ENCODE results near the gene S100A3. TPM values are rescaled to one million over a fixed set of nuclear protein-coding genes. Genes with fewer than 3 reads are reported as not detected.

S100A3 gene
- total and polyA plus RNA-seq, 2 of the 8 experiments (the other 6 are each of a cell fraction or from before 2014, with no cell fraction given): 0.26 to 0.47 TPM

GRCh38 chr1:153498746-153499145, 50.3 kb downstream of the S100A3 start (continued):
- no peak for TF ChIP-seq SAP30 (IDR thresholded peaks at IDR 0.05; ENCODE audit: insufficient read depth, insufficient replicate concordance, low read length)
- no peak for TF ChIP-seq SRF (IDR thresholded peaks at IDR 0.05; ENCODE audit: low read depth, low read length)

Other genes starting within 250 kb of the S100A3 start
- not detected in 2 replicates for gene PGLYRP3, start 236.3 kb downstream of the S100A3 start, total RNA-seq (2021; fragmentation: NEBNext Ultra II Directional; extraction: Animal tissue kit (Norgen Biotek cat#: 25700))
- gene PGLYRP3, start 236.3 kb downstream of the S100A3 start, polyA plus RNA-seq (2011; rRNA removed): not detected in 2 replicates
- not detected in 2 replicates for gene PGLYRP4, start 200.4 kb downstream of the S100A3 start, total RNA-seq (2021; fragmentation: NEBNext Ultra II Directional; extraction: Animal tissue kit (Norgen Biotek cat#: 25700))
- gene PGLYRP4, start 200.4 kb downstream of the S100A3 start, polyA plus RNA-seq (2011; rRNA removed): not detected in 2 replicates
- not detected in 2 replicates for gene S100A9, start 191.4 kb downstream of the S100A3 start, total RNA-seq (2021; fragmentation: NEBNext Ultra II Directional; extraction: Animal tissue kit (Norgen Biotek cat#: 25700))
- gene S100A9, start 191.4 kb downstream of the S100A3 start, polyA plus RNA-seq (2011; rRNA removed): not detected in 2 replicates
- gene S100A12, start 173.6 kb downstream of the S100A3 start, total RNA-seq (2021; fragmentation: NEBNext Ultra II Directional; extraction: Animal tissue kit (Norgen Biotek cat#: 25700)): not detected in 2 replicates
- gene S100A12, start 173.6 kb downstream of the S100A3 start, polyA plus RNA-seq (2011; rRNA removed): not detected in 2 replicates
- not detected in 2 replicates for gene S100A8, start 158.2 kb downstream of the S100A3 start, total RNA-seq (2021; fragmentation: NEBNext Ultra II Directional; extraction: Animal tissue kit (Norgen Biotek cat#: 25700))
- not detected in 2 replicates for gene S100A8, start 158.2 kb downstream of the S100A3 start, polyA plus RNA-seq (2011; rRNA removed)
- gene S100A7A, start 132.7 kb downstream of the S100A3 start, total RNA-seq (2021; fragmentation: NEBNext Ultra II Directional; extraction: Animal tissue kit (Norgen Biotek cat#: 25700)): not detected in 2 replicates
- not detected in 2 replicates for gene S100A7A, start 132.7 kb downstream of the S100A3 start, polyA plus RNA-seq (2011; rRNA removed)
- not detected in 2 replicates for gene S100A7, start 88.6 kb downstream of the S100A3 start, total RNA-seq (2021; fragmentation: NEBNext Ultra II Directional; extraction: Animal tissue kit (Norgen Biotek cat#: 25700))
- not detected in 2 replicates for gene S100A7, start 88.6 kb downstream of the S100A3 start, polyA plus RNA-seq (2011; rRNA removed)
- 11.1 and 11.5 TPM in 2 replicates for gene S100A6, start 13.3 kb downstream of the S100A3 start, total RNA-seq (2021; fragmentation: NEBNext Ultra II Directional; extraction: Animal tissue kit (Norgen Biotek cat#: 25700))
- gene S100A6, start 13.3 kb downstream of the S100A3 start, polyA plus RNA-seq (2011; rRNA removed): 45.8 and 63.0 TPM in 2 replicates
- not detected in 2 replicates for gene S100A5, start 8.3 kb downstream of the S100A3 start, total RNA-seq (2021; fragmentation: NEBNext Ultra II Directional; extraction: Animal tissue kit (Norgen Biotek cat#: 25700))
- gene S100A5, start 8.3 kb downstream of the S100A3 start, polyA plus RNA-seq (2011; rRNA removed): not detected in 2 replicates
- 36.3 and 39.6 TPM in 2 replicates for gene S100A4, start 3.5 kb downstream of the S100A3 start, total RNA-seq (2021; fragmentation: NEBNext Ultra II Directional; extraction: Animal tissue kit (Norgen Biotek cat#: 25700))
- gene S100A4, start 3.5 kb downstream of the S100A3 start, polyA plus RNA-seq (2011; rRNA removed): 43.3 and 85.4 TPM in 2 replicates
- gene S100A2, start 16.6 kb upstream of the S100A3 start, total RNA-seq (2021; fragmentation: NEBNext Ultra II Directional; extraction: Animal tissue kit (Norgen Biotek cat#: 25700)): 2.0 TPM in 1 of 2 replicates, not detected in the other
- 0.71 and 0.86 TPM in 2 replicates for gene S100A2, start 16.6 kb upstream of the S100A3 start, polyA plus RNA-seq (2011; rRNA removed)
- gene S100A16, start 63.9 kb upstream of the S100A3 start, total RNA-seq (2021; fragmentation: NEBNext Ultra II Directional; extraction: Animal tissue kit (Norgen Biotek cat#: 25700)): 14.7 and 14.9 TPM in 2 replicates
- gene S100A16, start 63.9 kb upstream of the S100A3 start, polyA plus RNA-seq (2011; rRNA removed): 51.7 and 61.4 TPM in 2 replicates
- 1.4 and 1.5 TPM in 2 replicates for gene S100A14, start 67.1 kb upstream of the S100A3 start, total RNA-seq (2021; fragmentation: NEBNext Ultra II Directional; extraction: Animal tissue kit (Norgen Biotek cat#: 25700))
- 3.7 and 5.3 TPM in 2 replicates for gene S100A14, start 67.1 kb upstream of the S100A3 start, polyA plus RNA-seq (2011; rRNA removed)
- gene S100A13, start 78.2 kb upstream of the S100A3 start, total RNA-seq (2021; fragmentation: NEBNext Ultra II Directional; extraction: Animal tissue kit (Norgen Biotek cat#: 25700)): 63.6 and 65.3 TPM in 2 replicates
- gene S100A13, start 78.2 kb upstream of the S100A3 start, polyA plus RNA-seq (2011; rRNA removed): 79.0 and 127 TPM in 2 replicates
- not detected in 2 replicates for gene S100A1, start 79.2 kb upstream of the S100A3 start, total RNA-seq (2021; fragmentation: NEBNext Ultra II Directional; extraction: Animal tissue kit (Norgen Biotek cat#: 25700))
- 1.1 and 2.0 TPM in 2 replicates for gene S100A1, start 79.2 kb upstream of the S100A3 start, polyA plus RNA-seq (2011; rRNA removed)
- gene CHTOP, start 84.8 kb upstream of the S100A3 start, total RNA-seq (2021; fragmentation: NEBNext Ultra II Directional; extraction: Animal tissue kit (Norgen Biotek cat#: 25700)): 103 and 104 TPM in 2 replicates
- 73.6 and 84.6 TPM in 2 replicates for gene CHTOP, start 84.8 kb upstream of the S100A3 start, polyA plus RNA-seq (2011; rRNA removed)
- 22.3 and 25.7 TPM in 2 replicates for gene SNAPIN, start 109.4 kb upstream of the S100A3 start, total RNA-seq (2021; fragmentation: NEBNext Ultra II Directional; extraction: Animal tissue kit (Norgen Biotek cat#: 25700))
- gene SNAPIN, start 109.4 kb upstream of the S100A3 start, polyA plus RNA-seq (2011; rRNA removed): 24.7 and 31.1 TPM in 2 replicates
- 387 and 389 TPM in 2 replicates for gene ILF2, start 121.7 kb upstream of the S100A3 start, total RNA-seq (2021; fragmentation: NEBNext Ultra II Directional; extraction: Animal tissue kit (Norgen Biotek cat#: 25700))
- 290 and 474 TPM in 2 replicates for gene ILF2, start 121.7 kb upstream of the S100A3 start, polyA plus RNA-seq (2011; rRNA removed)
- 11.1 and 13.2 TPM in 2 replicates for gene NPR1, start 129.4 kb upstream of the S100A3 start, total RNA-seq (2021; fragmentation: NEBNext Ultra II Directional; extraction: Animal tissue kit (Norgen Biotek cat#: 25700))
- gene NPR1, start 129.4 kb upstream of the S100A3 start, polyA plus RNA-seq (2011; rRNA removed): 10.5 and 11.7 TPM in 2 replicates
- 63.2 and 66.8 TPM in 2 replicates for gene INTS3, start 178.8 kb upstream of the S100A3 start, total RNA-seq (2021; fragmentation: NEBNext Ultra II Directional; extraction: Animal tissue kit (Norgen Biotek cat#: 25700))
- 86.9 and 93.2 TPM in 2 replicates for gene INTS3, start 178.8 kb upstream of the S100A3 start, polyA plus RNA-seq (2011; rRNA removed)
- gene SLC27A3, start 226.1 kb upstream of the S100A3 start, total RNA-seq (2021; fragmentation: NEBNext Ultra II Directional; extraction: Animal tissue kit (Norgen Biotek cat#: 25700)): 29.4 and 39.1 TPM in 2 replicates
- 40.1 and 51.2 TPM in 2 replicates for gene SLC27A3, start 226.1 kb upstream of the S100A3 start, polyA plus RNA-seq (2011; rRNA removed)

Measured in H1 (cell line).